ENCODE data around the gene FAM170B.

DNA sequence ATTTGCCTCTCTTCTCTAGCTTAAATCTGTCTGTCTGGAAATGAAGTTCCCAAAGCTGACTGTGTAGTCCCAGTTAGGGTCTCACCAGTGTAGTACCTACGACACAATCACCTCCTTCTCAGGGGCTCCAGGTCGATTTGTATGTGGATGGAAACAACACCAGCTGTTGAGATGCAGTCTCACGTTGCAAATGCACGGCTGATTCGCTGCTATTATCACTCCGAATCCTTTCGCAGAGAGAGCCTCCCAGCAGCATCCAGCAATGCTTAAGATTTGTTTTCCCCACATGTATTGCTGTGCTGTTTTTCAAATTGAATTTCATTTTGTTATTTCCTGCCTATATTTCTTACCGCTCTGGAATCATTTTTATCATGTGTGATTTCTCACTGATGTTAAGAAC lies 34.8 kb downstream of the FAM170B start:
- no peak for TF ChIP-seq POLR2A (IDR thresholded peaks at IDR 0.05)
- TF ChIP-seq, protein P1, sequence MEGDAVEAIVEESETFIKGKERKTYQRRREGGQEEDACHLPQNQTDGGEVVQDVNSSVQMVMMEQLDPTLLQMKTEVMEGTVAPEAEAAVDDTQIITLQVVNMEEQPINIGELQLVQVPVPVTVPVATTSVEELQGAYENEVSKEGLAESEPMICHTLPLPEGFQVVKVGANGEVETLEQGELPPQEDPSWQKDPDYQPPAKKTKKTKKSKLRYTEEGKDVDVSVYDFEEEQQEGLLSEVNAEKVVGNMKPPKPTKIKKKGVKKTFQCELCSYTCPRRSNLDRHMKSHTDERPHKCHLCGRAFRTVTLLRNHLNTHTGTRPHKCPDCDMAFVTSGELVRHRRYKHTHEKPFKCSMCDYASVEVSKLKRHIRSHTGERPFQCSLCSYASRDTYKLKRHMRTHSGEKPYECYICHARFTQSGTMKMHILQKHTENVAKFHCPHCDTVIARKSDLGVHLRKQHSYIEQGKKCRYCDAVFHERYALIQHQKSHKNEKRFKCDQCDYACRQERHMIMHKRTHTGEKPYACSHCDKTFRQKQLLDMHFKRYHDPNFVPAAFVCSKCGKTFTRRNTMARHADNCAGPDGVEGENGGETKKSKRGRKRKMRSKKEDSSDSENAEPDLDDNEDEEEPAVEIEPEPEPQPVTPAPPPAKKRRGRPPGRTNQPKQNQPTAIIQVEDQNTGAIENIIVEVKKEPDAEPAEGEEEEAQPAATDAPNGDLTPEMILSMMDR (IDR thresholded peaks at IDR 0.05) = no peak

Data from testis (tissue), 2 donors.